ENCODE measurements around the gene ZNF664.

Gene ZNF664

GRCh38 chr12:124036171-124036598 lies 63.2 kb downstream of the ZNF664 start:
- DNase-seq, result no peak

GRCh38 chr12:124036657-124037109 lies 63.7 kb downstream of the ZNF664 start:
- peak; percentile 9 for DNase-seq

GRCh38 chr12:124037331-124037730 lies 64.3 kb downstream of the ZNF664 start:
- DNase-seq, result no peak

- no peak for DNase-seq
Observed at GRCh38 chr12:124039276-124039675, 66.3 kb downstream of the ZNF664 start.

- no peak for DNase-seq
Observed at GRCh38 chr12:124040291-124040690, 67.3 kb downstream of the ZNF664 start.

GRCh38 chr12:124040737-124041136 lies 67.7 kb downstream of the ZNF664 start:
- DNase-seq, result no peak

GRCh38 chr12:124041907-124042306 lies 68.9 kb downstream of the ZNF664 start:
- no peak for DNase-seq

- no peak for DNase-seq
Observed at GRCh38 chr12:124044021-124044420, 71.0 kb downstream of the ZNF664 start.

- no peak for DNase-seq
Observed at GRCh38 chr12:124044809-124045321, 71.8 kb downstream of the ZNF664 start.

GRCh38 chr12:124045671-124046455 lies 72.8 kb downstream of the ZNF664 start:
- no peak for DNase-seq

- no peak for DNase-seq
Observed at GRCh38 chr12:124046456-124046740, 73.4 kb downstream of the ZNF664 start.

GRCh38 chr12:124047045-124047566 lies 74.1 kb downstream of the ZNF664 start:
- DNase-seq, result no peak

GRCh38 chr12:124049451-124050094 lies 76.6 kb downstream of the ZNF664 start:
- DNase-seq, result no peak

- peak; percentile 48 for DNase-seq
Observed at GRCh38 chr12:124053851-124054250, 80.8 kb downstream of the ZNF664 start.

- no peak for DNase-seq
Observed at GRCh38 chr12:124055066-124055465, 82.1 kb downstream of the ZNF664 start.

GRCh38 chr12:124057691-124058090 lies 84.7 kb downstream of the ZNF664 start:
- DNase-seq, result peak; percentile 14

GRCh38 chr12:124059752-124060151 lies 86.7 kb downstream of the ZNF664 start:
- no peak for DNase-seq

Data from NCI-H1092 treated with DMSO at 0.1 percent for 48 hours (cell line).